ENCODE data around the gene REV3L. TPM values are rescaled to one million over a fixed set of nuclear protein-coding genes. Genes with fewer than 3 reads are reported as not detected.

The REV3L gene
- total and polyA plus RNA-seq, 12 donors: 16.8 to 45.7 (median 26.6) TPM

GRCh38 chr6:111471958-111472357 is 11.1 kb downstream of the REV3L start:
- intact Hi-C loops (cut with DNase I): loop anchor here in 1 of 2 donors (10.0 kb wide), 1 partner anchor 47 kb away; no protein-coding TSS in a partner anchor
- TF ChIP-seq POLR2A (IDR thresholded peaks at IDR 0.05) (no peak), CTCF (IDR thresholded peaks at IDR 0.05) (no peak)
- WGBS, 4 donors: 91 to 100% (median 96%) methylated on average over 1 of the region's 1 CpG

GRCh38 chr6:111471533-111471932 is 11.5 kb downstream of the REV3L start:
- Histone ChIP-seq H3K9me3 (replicated peaks in 1 of 3) (no peaks in the 10 kb centered on the region), H3K4me3 (no peak overlapping the region), H3K4me1 (replicated peaks in 1 of 2) (peaks cover 0 to 15% of the 10 kb centered on the region in 2 donors), H3K36me3 (replicated peaks in 1 of 2) (no peaks in the 10 kb centered on the region), H3K27ac (no peak overlapping the region), H3K27me3 (no peaks in the 10 kb centered on the region)
- intact Hi-C loops (cut with DNase I): loop anchor here in 1 of 2 donors (10.0 kb wide), 1 partner anchor 47 kb away; no protein-coding TSS in a partner anchor
- 48 to 98% (median 51%) methylated on average over 1 of the region's 1 CpG for WGBS, 4 donors
- TF ChIP-seq POLR2A (IDR thresholded peaks at IDR 0.05) (no peak), CTCF (IDR thresholded peaks at IDR 0.05) (no peak)
- DNase-seq: no peak

More at GRCh38 chr6:111471958-111472357, 11.1 kb downstream of the REV3L start:
- H3K4me1 ChIP-seq (replicated peaks in 1 of 2): peaks cover 0 to 15% of the 10 kb centered on the region in 2 donors
- no peak overlapping the region for H3K27ac ChIP-seq
- no peak overlapping the region for H3K4me3 ChIP-seq
- H3K36me3 ChIP-seq (replicated peaks in 1 of 2): no peaks in the 10 kb centered on the region
- H3K27me3 ChIP-seq: no peaks in the 10 kb centered on the region
- DNase-seq: no peak
- no peaks in the 10 kb centered on the region for H3K9me3 ChIP-seq (replicated peaks in 1 of 3)

GRCh38 chr6:111470991-111471390 is 12.0 kb downstream of the REV3L start:
- Histone ChIP-seq H3K27ac (no peak overlapping the region), H3K36me3 (replicated peaks in 1 of 2) (no peaks in the 10 kb centered on the region), H3K4me1 (replicated peaks in 1 of 2) (peaks cover 0 to 15% of the 10 kb centered on the region in 2 donors), H3K9me3 (replicated peaks in 1 of 3) (no peaks in the 10 kb centered on the region), H3K4me3 (no peak overlapping the region), H3K27me3 (no peaks in the 10 kb centered on the region)
- DNase-seq: no peak
- intact Hi-C loops (cut with DNase I): loop anchor here in 1 of 2 donors (10.0 kb wide), 1 partner anchor 46 kb away; no protein-coding TSS in a partner anchor
- no peak for TF ChIP-seq POLR2A (IDR thresholded peaks at IDR 0.05)
- no peak for TF ChIP-seq CTCF (IDR thresholded peaks at IDR 0.05)
- 84 to 90% (median 88%) methylated on average over 2 of the region's 2 CpGs for WGBS, 4 donors

DNA sequence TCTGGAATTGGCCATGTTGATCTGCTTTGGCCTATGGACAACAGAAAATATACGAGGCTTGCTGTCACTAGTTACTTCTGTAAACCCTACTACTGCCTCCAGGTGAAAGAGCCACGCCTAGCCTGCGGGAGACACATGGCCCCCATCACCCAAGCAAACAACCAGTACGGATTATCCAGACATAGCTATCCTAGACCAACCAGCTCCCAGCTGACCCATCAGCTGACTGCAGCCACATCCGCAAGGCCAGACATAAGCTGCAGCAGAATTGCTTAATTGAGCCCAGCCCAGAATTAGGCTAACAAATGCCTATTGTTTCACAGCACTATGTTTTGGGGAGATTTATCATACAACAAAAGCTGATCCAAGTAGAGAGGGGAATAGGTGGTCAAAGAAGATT is 13.5 kb downstream of the REV3L start:
- H3K4me3 ChIP-seq: no peak overlapping the region
- H3K27me3 ChIP-seq: no peaks in the 10 kb centered on the region
- peaks cover 0 to 15% of the 10 kb centered on the region in 2 donors for H3K4me1 ChIP-seq (replicated peaks in 1 of 2)
- intact Hi-C loops (cut with DNase I): no loop called here
- TF ChIP-seq CTCF (IDR thresholded peaks at IDR 0.05): no peak
- no peak for DNase-seq
- H3K36me3 ChIP-seq (replicated peaks in 1 of 2): no peaks in the 10 kb centered on the region
- no peak overlapping the region for H3K27ac ChIP-seq
- WGBS, 4 donors: 94 to 96% (median 95%) methylated on average over 3 to 5 of the region's 5 CpGs
- H3K9me3 ChIP-seq (replicated peaks in 1 of 3): no peaks in the 10 kb centered on the region

Data from adrenal gland (tissue), 12 donors.